Measurements from ENCODE around the gene HOXA1. TPM values are rescaled to one million over a fixed set of nuclear protein-coding genes. Genes with fewer than 3 reads are reported as not detected.

The HOXA1 gene
- total and polyA plus RNA-seq, 5 donors from 2014 or later, result 0.49 to 1.4 (median 0.85) TPM

- H3K36me3 ChIP-seq (ENCODE audit: control insufficient read depth, insufficient read depth, low read length), result no peaks in the 10 kb centered on the region
- Mint-ChIP-seq H3K4me1 (no peaks in the 10 kb centered on the region), H3K9me3 (peaks cover 0 to 2% (median 0%) of the 10 kb centered on the region in 7 donors), H3K4me3 (no peak overlapping the region), H3K27me3 (peaks cover 17% of the 10 kb centered on the region), H3K36me3 (no peaks in the 10 kb centered on the region), H3K27ac (no peak overlapping the region)
- H3K4me1 ChIP-seq (ENCODE audit: control insufficient read depth, insufficient read depth, low read length, poor library complexity, severe bottlenecking), result no peaks in the 10 kb centered on the region
- DNase-seq, result no peak
- no peaks in the 10 kb centered on the region for H3K27me3 ChIP-seq (ENCODE audit: control insufficient read depth, insufficient read depth, low read length)
- ATAC-seq (ENCODE audit: low read depth in 2 of 2), result no peak
- H3K4me3 ChIP-seq (ENCODE audit: low read depth, low read length), result no peak overlapping the region
- no peak overlapping the region for H3K27ac ChIP-seq (ENCODE audit: insufficient read depth, low read length, poor library complexity, severe bottlenecking)
- no peaks in the 10 kb centered on the region for H3K9me3 ChIP-seq (ENCODE audit: control insufficient read depth in 2 of 2, low read length in 2 of 2)
These were observed 16.6 kb upstream of the HOXA1 start for GRCh38 chr7:27112361-27112760.

- DNase-seq, result no peak
- H3K27me3 ChIP-seq (ENCODE audit: control insufficient read depth, insufficient read depth, low read length), result no peaks in the 10 kb centered on the region
- H3K27me3 Mint-ChIP-seq, result peaks cover 17% of the 10 kb centered on the region
- H3K4me1 Mint-ChIP-seq, result no peaks in the 10 kb centered on the region
- no peak overlapping the region for H3K4me3 ChIP-seq (ENCODE audit: low read depth, low read length)
- H3K27ac Mint-ChIP-seq, result no peak overlapping the region
- no peak for ATAC-seq (ENCODE audit: low read depth in 2 of 2)
- no peaks in the 10 kb centered on the region for H3K36me3 Mint-ChIP-seq
- H3K9me3 Mint-ChIP-seq, result peaks cover 0 to 2% (median 0%) of the 10 kb centered on the region in 7 donors
- H3K36me3 ChIP-seq (ENCODE audit: control insufficient read depth, insufficient read depth, low read length), result no peaks in the 10 kb centered on the region
- no peaks in the 10 kb centered on the region for H3K4me1 ChIP-seq (ENCODE audit: control insufficient read depth, insufficient read depth, low read length, poor library complexity, severe bottlenecking)
- H3K27ac ChIP-seq (ENCODE audit: insufficient read depth, low read length, poor library complexity, severe bottlenecking), result no peak overlapping the region
- no peak overlapping the region for H3K4me3 Mint-ChIP-seq
- no peaks in the 10 kb centered on the region for H3K9me3 ChIP-seq (ENCODE audit: control insufficient read depth in 2 of 2, low read length in 2 of 2)
These were observed 16.0 kb upstream of the HOXA1 start for GRCh38 chr7:27111751-27112277.

GRCh38 chr7:27111042-27111750, 15.4 kb upstream of the HOXA1 start:
- Histone ChIP-seq H3K36me3 (ENCODE audit: control insufficient read depth, insufficient read depth, low read length) (no peaks in the 10 kb centered on the region), H3K27me3 (ENCODE audit: control insufficient read depth, insufficient read depth, low read length) (no peaks in the 10 kb centered on the region), H3K4me3 (ENCODE audit: low read depth, low read length) (no peak overlapping the region), H3K27ac (ENCODE audit: insufficient read depth, low read length, poor library complexity, severe bottlenecking) (no peak overlapping the region), H3K9me3 (ENCODE audit: control insufficient read depth in 2 of 2, low read length in 2 of 2) (no peaks in the 10 kb centered on the region), H3K4me1 (ENCODE audit: control insufficient read depth, insufficient read depth, low read length, poor library complexity, severe bottlenecking) (no peaks in the 10 kb centered on the region)
- Mint-ChIP-seq H3K36me3 (no peaks in the 10 kb centered on the region), H3K27me3 (peaks cover 13% of the 10 kb centered on the region), H3K4me1 (no peaks in the 10 kb centered on the region), H3K4me3 (no peak overlapping the region), H3K27ac (no peak overlapping the region), H3K9me3 (peaks cover 0 to 2% (median 0%) of the 10 kb centered on the region in 7 donors)
- ATAC-seq (ENCODE audit: low read depth in 2 of 2) (no peak), DNase-seq (no peak)

GRCh38 chr7:27110186-27111031, 14.6 kb upstream of the HOXA1 start:
- Mint-ChIP-seq H3K36me3 (no peaks in the 10 kb centered on the region), H3K9me3 (peaks cover 0 to 2% (median 0%) of the 10 kb centered on the region in 7 donors), H3K27me3 (peaks cover 11% of the 10 kb centered on the region), H3K4me3 (no peak overlapping the region), H3K27ac (no peak overlapping the region), H3K4me1 (no peaks in the 10 kb centered on the region)
- Histone ChIP-seq H3K9me3 (ENCODE audit: control insufficient read depth in 2 of 2, low read length in 2 of 2) (no peaks in the 10 kb centered on the region), H3K27me3 (ENCODE audit: control insufficient read depth, insufficient read depth, low read length) (no peaks in the 10 kb centered on the region), H3K4me3 (ENCODE audit: low read depth, low read length) (no peak overlapping the region), H3K36me3 (ENCODE audit: control insufficient read depth, insufficient read depth, low read length) (no peaks in the 10 kb centered on the region), H3K4me1 (ENCODE audit: control insufficient read depth, insufficient read depth, low read length, poor library complexity, severe bottlenecking) (no peaks in the 10 kb centered on the region), H3K27ac (ENCODE audit: insufficient read depth, low read length, poor library complexity, severe bottlenecking) (no peak overlapping the region)
- no peak for DNase-seq
- ATAC-seq (ENCODE audit: low read depth in 2 of 2), result no peak

- Mint-ChIP-seq H3K4me3 (no peak overlapping the region), H3K36me3 (no peaks in the 10 kb centered on the region), H3K27ac (no peak overlapping the region), H3K9me3 (peaks cover 0 to 2% (median 0%) of the 10 kb centered on the region in 7 donors), H3K4me1 (no peaks in the 10 kb centered on the region), H3K27me3 (peaks cover 19% of the 10 kb centered on the region)
- no peaks in the 10 kb centered on the region for H3K4me1 ChIP-seq (ENCODE audit: control insufficient read depth, insufficient read depth, low read length, poor library complexity, severe bottlenecking)
- H3K36me3 ChIP-seq (ENCODE audit: control insufficient read depth, insufficient read depth, low read length), result no peaks in the 10 kb centered on the region
- H3K4me3 ChIP-seq (ENCODE audit: low read depth, low read length), result no peak overlapping the region
- no peaks in the 10 kb centered on the region for H3K9me3 ChIP-seq (ENCODE audit: control insufficient read depth in 2 of 2, low read length in 2 of 2)
- H3K27ac ChIP-seq (ENCODE audit: insufficient read depth, low read length, poor library complexity, severe bottlenecking), result no peak overlapping the region
- DNase-seq (no peak), ATAC-seq (ENCODE audit: low read depth in 2 of 2) (no peak)
- H3K27me3 ChIP-seq (ENCODE audit: control insufficient read depth, insufficient read depth, low read length), result no peaks in the 10 kb centered on the region
These were observed 13.8 kb upstream of the HOXA1 start for GRCh38 chr7:27109466-27110185.

GRCh38 chr7:27108390-27109127, 12.8 kb upstream of the HOXA1 start:
- Histone ChIP-seq H3K4me1 (ENCODE audit: control insufficient read depth, insufficient read depth, low read length, poor library complexity, severe bottlenecking) (no peaks in the 10 kb centered on the region), H3K27ac (ENCODE audit: insufficient read depth, low read length, poor library complexity, severe bottlenecking) (no peak overlapping the region), H3K36me3 (ENCODE audit: control insufficient read depth, insufficient read depth, low read length) (no peaks in the 10 kb centered on the region), H3K9me3 (ENCODE audit: control insufficient read depth in 2 of 2, low read length in 2 of 2) (no peaks in the 10 kb centered on the region), H3K4me3 (ENCODE audit: low read depth, low read length) (no peak overlapping the region), H3K27me3 (ENCODE audit: control insufficient read depth, insufficient read depth, low read length) (peaks cover 2% of the 10 kb centered on the region)
- Mint-ChIP-seq H3K36me3 (no peaks in the 10 kb centered on the region), H3K27ac (no peak overlapping the region), H3K4me3 (no peak overlapping the region), H3K9me3 (peaks cover 0 to 5% (median 0%) of the 10 kb centered on the region in 7 donors), H3K4me1 (peaks cover 0 to 5% (median 0%) of the 10 kb centered on the region in 4 donors), H3K27me3 (peaks cover 30% of the 10 kb centered on the region)
- no peak for ATAC-seq (ENCODE audit: low read depth in 2 of 2)
- DNase-seq, result no peak
